HUES6 (cell line): Measurements from ENCODE around the gene LMTK2.

Source experiments
- H3K27ac ChIP-seq: 2 replicates; pipeline ENCODE4 v1.7.0; 2013; ENCODE audit warnings: low read depth, mild to moderate bottlenecking, low read length, inconsistent platforms
- H3K27me3 ChIP-seq: 2 replicates; pipeline ENCODE4 v1.6.1; 2013; ENCODE audit warnings: low read length; ENCODE audit not compliant: control insufficient read depth, insufficient read depth
- H3K36me3 ChIP-seq: 2 replicates; pipeline ENCODE4 v1.6.1; 2013; ENCODE audit warnings: low read length; ENCODE audit not compliant: control insufficient read depth, insufficient read depth
- H3K4me1 ChIP-seq: 2 replicates; pipeline ENCODE4 v1.6.1; 2013; ENCODE audit warnings: low read length; ENCODE audit not compliant: control insufficient read depth, insufficient read depth
- H3K4me3 ChIP-seq: 2 replicates; pipeline ENCODE4 v1.5.1; 2013; ENCODE audit warnings: low read depth, low read length
- H3K9ac ChIP-seq: one replicate; pipeline ENCODE4 v1.6.1; 2013; ENCODE audit warnings: mild to moderate bottlenecking, low read length
- H3K9me3 ChIP-seq: 2 replicates; pipeline ENCODE4 v1.6.1; 2013; ENCODE audit warnings: low read depth, low read length; ENCODE audit not compliant: control insufficient read depth, insufficient read depth

Gene LMTK2

GRCh38 chr7:98230746-98231471 is 124.2 kb downstream of the LMTK2 start:
- peaks cover 3% of the 10 kb centered on the region; the same call in 1 of the 2 replicates for H3K36me3 ChIP-seq
- H3K9me3 ChIP-seq: no peaks in the 10 kb centered on the region
- no peak overlapping the region for H3K9ac ChIP-seq
- H3K4me1 ChIP-seq: no peaks in the 10 kb centered on the region
- H3K4me3 ChIP-seq: no peak overlapping the region
- no peaks in the 10 kb centered on the region for H3K27me3 ChIP-seq
- H3K27ac ChIP-seq: no peak overlapping the region

DNA sequence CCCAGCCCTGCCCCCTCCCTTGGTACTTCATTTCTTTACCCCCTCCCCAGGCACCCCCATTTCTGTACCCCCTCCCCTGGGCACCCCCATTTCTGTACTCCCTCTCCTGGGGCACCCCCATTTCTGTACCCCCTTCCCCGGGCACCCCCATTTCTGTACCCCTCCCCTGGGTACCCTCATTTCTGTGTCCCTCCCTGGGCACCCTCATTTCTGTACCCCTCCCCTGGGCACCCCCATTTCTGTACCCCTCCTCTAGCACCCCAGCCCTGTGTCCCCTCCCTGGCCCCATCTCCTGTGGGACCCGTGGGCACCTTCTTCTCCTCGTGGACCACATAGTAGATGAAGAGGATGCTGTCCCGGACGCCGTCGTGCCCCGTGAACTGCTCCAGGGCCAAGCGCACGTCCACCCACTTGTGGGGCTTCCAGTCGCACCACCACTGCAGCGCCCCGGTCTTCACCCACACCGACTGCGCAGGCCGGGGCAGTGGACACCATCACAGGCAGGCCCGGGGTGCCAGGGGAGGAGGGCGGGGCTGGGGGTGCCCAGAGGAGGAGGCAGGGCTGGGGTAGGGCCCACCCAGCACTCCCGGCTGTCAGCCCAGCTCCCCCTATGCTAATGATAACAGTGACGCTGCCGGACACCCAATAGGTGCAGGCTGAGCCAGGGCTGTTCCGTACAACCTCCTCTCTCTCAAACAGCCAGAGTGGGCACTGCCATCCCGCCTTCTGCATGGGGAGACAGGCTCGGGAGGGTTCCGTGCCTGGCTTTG is 125.0 kb downstream of the LMTK2 start:
- H3K9me3 ChIP-seq: no peaks in the 10 kb centered on the region
- no peak overlapping the region for H3K4me3 ChIP-seq
- no peaks in the 10 kb centered on the region for H3K27me3 ChIP-seq
- H3K36me3 ChIP-seq: no peaks in the 10 kb centered on the region
- no peaks in the 10 kb centered on the region for H3K4me1 ChIP-seq
- no peak overlapping the region for H3K9ac ChIP-seq
- H3K27ac ChIP-seq: no peak overlapping the region

GRCh38 chr7:98232263-98232585 is 125.6 kb downstream of the LMTK2 start:
- H3K4me1 ChIP-seq: no peaks in the 10 kb centered on the region
- no peaks in the 10 kb centered on the region for H3K36me3 ChIP-seq
- no peaks in the 10 kb centered on the region for H3K9me3 ChIP-seq
- no peak overlapping the region for H3K27ac ChIP-seq
- H3K4me3 ChIP-seq: no peak overlapping the region
- H3K9ac ChIP-seq: no peak overlapping the region
- no peaks in the 10 kb centered on the region for H3K27me3 ChIP-seq

GRCh38 chr7:98232799-98233198 is 126.1 kb downstream of the LMTK2 start:
- Histone ChIP-seq H3K27ac (no peak overlapping the region), H3K36me3 (no peaks in the 10 kb centered on the region), H3K4me1 (no peaks in the 10 kb centered on the region), H3K9ac (no peak overlapping the region), H3K9me3 (no peaks in the 10 kb centered on the region), H3K27me3 (no peaks in the 10 kb centered on the region), H3K4me3 (no peak overlapping the region)

- Histone ChIP-seq H3K27ac (0 out of 2 replicates have a peak overlapping the region, but pooled peaks have one; percentile 18), H3K9me3 (no peaks in the 10 kb centered on the region), H3K4me3 (no peak overlapping the region), H3K27me3 (no peaks in the 10 kb centered on the region), H3K4me1 (no peaks in the 10 kb centered on the region), H3K9ac (no peak overlapping the region), H3K36me3 (no peaks in the 10 kb centered on the region)
These were observed 126.8 kb downstream of the LMTK2 start for GRCh38 chr7:98233219-98234070.

DNA sequence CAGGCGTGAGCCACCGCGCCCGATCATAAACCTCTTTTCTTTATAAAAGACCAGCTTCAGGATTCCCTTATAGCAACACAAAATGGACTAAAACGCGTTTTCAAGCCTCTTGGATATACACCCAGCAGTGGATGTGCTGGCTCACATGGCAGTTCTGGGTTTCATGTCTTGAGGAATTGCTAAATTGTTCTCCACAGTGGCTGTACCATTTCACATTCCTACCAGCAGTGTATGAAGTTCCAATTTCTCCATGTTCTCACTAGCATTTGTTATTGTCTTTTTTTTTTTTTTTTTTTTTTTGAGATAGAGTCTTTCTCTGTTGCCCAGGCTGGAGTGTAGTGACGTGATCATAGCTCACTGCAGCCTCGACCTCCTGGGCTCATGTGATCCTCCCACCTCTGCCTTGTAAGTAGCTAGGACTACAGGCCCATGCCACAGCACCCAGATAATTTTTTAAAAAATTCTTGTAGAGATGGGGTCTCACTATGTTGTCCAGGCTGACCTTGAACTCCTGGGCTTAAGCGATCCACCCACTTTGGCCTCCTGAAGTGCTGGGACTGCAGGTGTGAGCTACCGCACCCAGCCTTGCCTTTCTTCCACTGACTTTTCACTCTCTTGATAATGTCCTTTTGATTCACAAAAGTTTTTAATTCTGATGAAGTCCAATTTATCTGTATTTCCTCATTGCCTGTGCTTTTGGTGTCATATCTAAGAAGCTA is 127.9 kb downstream of the LMTK2 start:
- H3K9me3 ChIP-seq: no peaks in the 10 kb centered on the region
- H3K9ac ChIP-seq: no peak overlapping the region
- H3K36me3 ChIP-seq: no peaks in the 10 kb centered on the region
- no peak overlapping the region for H3K27ac ChIP-seq
- no peak overlapping the region for H3K4me3 ChIP-seq
- H3K27me3 ChIP-seq: no peaks in the 10 kb centered on the region
- no peaks in the 10 kb centered on the region for H3K4me1 ChIP-seq

DNA sequence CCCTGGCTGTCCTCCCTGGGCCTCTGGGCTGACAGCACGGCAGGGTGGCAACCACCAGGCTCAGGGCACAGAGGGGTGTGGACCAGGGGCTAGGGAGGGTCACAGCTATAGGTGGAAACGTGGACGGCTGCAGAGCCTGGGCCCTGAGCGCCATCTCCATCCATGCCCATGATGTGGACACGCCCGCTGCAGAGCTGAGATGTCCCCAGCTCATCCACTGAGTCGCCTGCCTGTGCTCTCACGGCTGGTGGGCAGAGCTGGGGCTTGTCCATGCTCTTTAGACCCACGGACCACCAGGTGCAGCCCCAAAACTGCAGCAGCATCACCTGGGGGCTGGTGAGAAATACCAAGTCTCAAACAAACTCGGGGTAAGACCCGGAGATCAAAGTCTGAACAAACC is 129.2 kb downstream of the LMTK2 start:
- Histone ChIP-seq H3K27ac (no peak overlapping the region), H3K9ac (no peak overlapping the region), H3K4me3 (no peak overlapping the region)

GRCh38 chr7:98236355-98237185 is 129.9 kb downstream of the LMTK2 start:
- H3K4me3 ChIP-seq: no peak overlapping the region
- H3K27ac ChIP-seq: no peak overlapping the region
- H3K9me3 ChIP-seq: no peaks in the 10 kb centered on the region
- no peaks in the 10 kb centered on the region for H3K27me3 ChIP-seq
- 0 out of 2 replicates have a peak, but pooled peaks cover 1% of the 10 kb centered on the region for H3K4me1 ChIP-seq
- no peak overlapping the region for H3K9ac ChIP-seq
- no peaks in the 10 kb centered on the region for H3K36me3 ChIP-seq

More for the DNA sequence above, 129.2 kb downstream of the LMTK2 start:
- Histone ChIP-seq H3K27me3 (no peaks in the 10 kb centered on the region), H3K4me1 (no peaks in the 10 kb centered on the region), H3K9me3 (no peaks in the 10 kb centered on the region), H3K36me3 (no peaks in the 10 kb centered on the region)

GRCh38 chr7:98238076-98238475 is 131.4 kb downstream of the LMTK2 start:
- no peak overlapping the region for H3K27ac ChIP-seq
- no peaks in the 10 kb centered on the region for H3K36me3 ChIP-seq
- H3K4me3 ChIP-seq: no peak overlapping the region
- no peak overlapping the region for H3K9ac ChIP-seq
- H3K27me3 ChIP-seq: no peaks in the 10 kb centered on the region
- no peaks in the 10 kb centered on the region for H3K9me3 ChIP-seq
- 0 out of 2 replicates have a peak, but pooled peaks cover 3% of the 10 kb centered on the region for H3K4me1 ChIP-seq

GRCh38 chr7:98238976-98239375 is 132.3 kb downstream of the LMTK2 start:
- H3K9ac ChIP-seq: no peak overlapping the region
- H3K27ac ChIP-seq: no peak overlapping the region
- H3K36me3 ChIP-seq: 0 out of 2 replicates have a peak, but pooled peaks cover under 1% of the 10 kb centered on the region
- H3K9me3 ChIP-seq: no peaks in the 10 kb centered on the region
- H3K4me1 ChIP-seq: 0 out of 2 replicates have a peak, but pooled peaks cover 3% of the 10 kb centered on the region
- H3K27me3 ChIP-seq: no peaks in the 10 kb centered on the region
- no peak overlapping the region for H3K4me3 ChIP-seq
